ENCODE measurements around the gene SCN4A. TPM values are rescaled to one million over a fixed set of nuclear protein-coding genes. Genes with fewer than 3 reads are reported as not detected.

The SCN4A gene
- total RNA-seq, 1 donor from 2014 or later = 99.4 TPM

- peak; percentile 51 for DNase-seq (ENCODE audit: low read depth)
Measured at GRCh38 chr17:63889026-63889848, 83.5 kb downstream of the SCN4A start.

Other genes with a start within 250 kb of the SCN4A start
- 14.2 and 16.3 TPM in 2 replicates for gene STRADA, start 231.1 kb downstream of the SCN4A start, total RNA-seq
- 67.8 and 73.3 TPM in 2 replicates for gene CCDC47, start 199.3 kb downstream of the SCN4A start, total RNA-seq
- gene DDX42, start 198.7 kb downstream of the SCN4A start, total RNA-seq = 46.5 and 47.6 TPM in 2 replicates
- gene PSMC5, start 145.5 kb downstream of the SCN4A start, total RNA-seq = 36.8 and 50.2 TPM in 2 replicates
- 27.9 and 49.9 TPM in 2 replicates for gene FTSJ3, start 145.3 kb downstream of the SCN4A start, total RNA-seq
- 28.5 and 28.8 TPM in 2 replicates for gene SMARCD2, start 130.2 kb downstream of the SCN4A start, total RNA-seq
- gene CSH2, start 99.2 kb downstream of the SCN4A start, total RNA-seq = not detected in 2 replicates
- not detected in 2 replicates for gene GH2, start 91.0 kb downstream of the SCN4A start, total RNA-seq
- gene CSH1, start 76.3 kb downstream of the SCN4A start, total RNA-seq = not detected in 2 replicates
- gene CSHL1, start 61.7 kb downstream of the SCN4A start, total RNA-seq = not detected in 2 replicates
- gene GH1, start 54.1 kb downstream of the SCN4A start, total RNA-seq = not detected in 2 replicates
- gene CD79B, start 40.6 kb downstream of the SCN4A start, total RNA-seq = 0.99 and 4.8 TPM in 2 replicates
- gene PRR29, start 25.4 kb upstream of the SCN4A start, total RNA-seq = 0.08 and 0.26 TPM in 2 replicates
- gene ICAM2, start 47.7 kb upstream of the SCN4A start, total RNA-seq = 1.2 and 2.0 TPM in 2 replicates
- gene ERN1, start 157.2 kb upstream of the SCN4A start, total RNA-seq = 4.0 and 5.6 TPM in 2 replicates

Measured in myocyte (in vitro differentiated cells).